Vagina (tissue), 2 donors: Measurements from ENCODE around the gene TNRC6C.

Experiments
- POLR2A ChIP-seq, 2 donors: fragments of 450-650 bp; IDR thresholded peaks; one replicate each; pipeline ENCODE4 v1.6.1; 2017; ENCODE audit warnings: antibody characterized with exemption in 2 of 2, mild to moderate bottlenecking in 2 of 2, moderate library complexity in 2 of 2
- POLR2AphosphoS5 ChIP-seq, 2 donors: sonication (generic); formaldehyde crosslinking; IDR thresholded peaks; one replicate each; pipeline ENCODE4 v1.9.0; 2017; ENCODE audit warnings: antibody characterized with exemption in 2 of 2, mild to moderate bottlenecking in 2 of 2, low read depth in 1 of 2; ENCODE audit not compliant: insufficient read depth in 1 of 2
- TF ChIP-seq, protein P1 (sequence below), 3 experiments: fragments of 450-650 bp in 2 of 3; fragments of 200-600 bp in 1 of 3; sonication (generic) in 1 of 3; IDR thresholded peaks; one replicate each; pipeline ENCODE4 v1.5.1; 2017 to 2019; ENCODE audit warnings: antibody characterized with exemption in 3 of 3, mild to moderate bottlenecking in 2 of 3, moderate library complexity in 2 of 3

GRCh38 chr17:78133971-78134898 is 175.7 kb downstream of the TNRC6C start:
- TF ChIP-seq, protein P1, sequence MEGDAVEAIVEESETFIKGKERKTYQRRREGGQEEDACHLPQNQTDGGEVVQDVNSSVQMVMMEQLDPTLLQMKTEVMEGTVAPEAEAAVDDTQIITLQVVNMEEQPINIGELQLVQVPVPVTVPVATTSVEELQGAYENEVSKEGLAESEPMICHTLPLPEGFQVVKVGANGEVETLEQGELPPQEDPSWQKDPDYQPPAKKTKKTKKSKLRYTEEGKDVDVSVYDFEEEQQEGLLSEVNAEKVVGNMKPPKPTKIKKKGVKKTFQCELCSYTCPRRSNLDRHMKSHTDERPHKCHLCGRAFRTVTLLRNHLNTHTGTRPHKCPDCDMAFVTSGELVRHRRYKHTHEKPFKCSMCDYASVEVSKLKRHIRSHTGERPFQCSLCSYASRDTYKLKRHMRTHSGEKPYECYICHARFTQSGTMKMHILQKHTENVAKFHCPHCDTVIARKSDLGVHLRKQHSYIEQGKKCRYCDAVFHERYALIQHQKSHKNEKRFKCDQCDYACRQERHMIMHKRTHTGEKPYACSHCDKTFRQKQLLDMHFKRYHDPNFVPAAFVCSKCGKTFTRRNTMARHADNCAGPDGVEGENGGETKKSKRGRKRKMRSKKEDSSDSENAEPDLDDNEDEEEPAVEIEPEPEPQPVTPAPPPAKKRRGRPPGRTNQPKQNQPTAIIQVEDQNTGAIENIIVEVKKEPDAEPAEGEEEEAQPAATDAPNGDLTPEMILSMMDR (IDR thresholded peaks at IDR 0.05), result peak in 2 of 3 experiments; percentile 15 to 29
- TF ChIP-seq POLR2A (IDR thresholded peaks at IDR 0.05) (no peak), POLR2AphosphoS5 (IDR thresholded peaks at IDR 0.05; ENCODE audit: insufficient read depth in 1 of 2, low read depth in 1 of 2) (peak in 1 of 2 donors; percentile 6)
